Measurements from ENCODE around the gene ATOSB.
A peak's percentile ranks its signal among the peaks of the same experiment; 100 is the strongest.

The ATOSB gene, protein sequence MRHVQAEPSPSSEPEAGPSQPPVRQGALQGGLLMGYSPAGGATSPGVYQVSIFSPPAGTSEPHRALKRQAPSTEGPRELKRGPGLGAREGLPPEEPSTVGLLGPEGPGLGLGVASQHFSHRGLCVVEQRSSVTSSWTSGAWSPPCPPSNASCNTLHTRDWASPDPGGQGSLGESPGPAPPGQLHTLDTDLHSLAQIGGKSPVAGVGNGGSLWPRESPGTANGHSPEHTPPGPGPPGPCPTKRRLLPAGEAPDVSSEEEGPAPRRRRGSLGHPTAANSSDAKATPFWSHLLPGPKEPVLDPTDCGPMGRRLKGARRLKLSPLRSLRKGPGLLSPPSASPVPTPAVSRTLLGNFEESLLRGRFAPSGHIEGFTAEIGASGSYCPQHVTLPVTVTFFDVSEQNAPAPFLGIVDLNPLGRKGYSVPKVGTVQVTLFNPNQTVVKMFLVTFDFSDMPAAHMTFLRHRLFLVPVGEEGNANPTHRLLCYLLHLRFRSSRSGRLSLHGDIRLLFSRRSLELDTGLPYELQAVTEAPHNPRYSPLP

DNA sequence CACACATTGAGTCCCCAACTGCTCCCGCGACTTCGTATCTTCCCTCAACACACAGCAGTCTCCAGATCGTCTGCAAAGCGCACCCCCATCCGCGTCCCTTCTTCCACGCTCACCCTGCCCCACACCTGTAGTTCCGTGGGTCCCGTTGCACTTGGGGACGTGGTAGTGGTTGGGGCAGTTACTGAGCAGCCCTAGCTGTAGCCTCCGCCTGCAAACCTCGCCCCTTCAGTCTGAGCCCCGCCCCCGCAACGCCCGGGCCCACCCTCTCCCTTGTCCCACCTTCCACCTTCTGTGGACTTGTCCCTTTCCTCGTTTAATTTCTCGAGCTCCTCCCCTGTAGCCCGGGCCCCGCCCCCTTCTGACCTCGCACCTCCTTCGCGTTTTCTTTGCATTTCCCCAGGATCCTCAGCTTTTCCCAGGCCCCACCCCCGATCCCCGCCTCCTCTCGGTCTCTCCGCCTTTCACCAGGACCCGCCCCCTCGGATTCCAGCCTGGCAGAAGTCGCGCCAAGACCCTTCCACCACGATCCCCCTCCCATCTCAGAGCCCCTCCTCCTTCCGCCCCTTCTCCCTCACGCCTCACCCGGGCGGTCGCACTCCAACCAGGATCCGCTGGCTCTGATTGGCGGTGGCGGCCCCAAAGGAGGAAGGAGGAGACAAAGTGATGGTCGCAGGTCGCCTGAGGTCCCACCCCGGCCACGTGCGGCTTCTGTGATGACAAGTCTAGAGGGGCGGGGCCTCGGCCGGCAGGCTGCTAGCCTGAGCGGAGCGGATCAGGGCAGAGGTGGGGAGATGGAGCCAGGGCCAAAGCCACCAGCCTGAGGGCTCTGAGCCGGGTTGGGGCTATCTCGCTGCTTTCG, at the start of gene ATOSB:
ATOSB (minus strand) TSS at position 183 of the 859 bp plus-strand sequence. CDS start 7,588 bp downstream, outside the sequence.
- Histone ChIP-seq H3K27ac (ENCODE audit: low read depth, low read length) (peak within 1 kb of the TSS; percentile 85), H3K27me3 (ENCODE audit: control insufficient read depth, low read length) (no peaks in the 10 kb centered on the region), H3K4me3 (ENCODE audit: low read length) (peak within 1 kb of the TSS; percentile 94), H3K9me3 (ENCODE audit: control insufficient read depth, insufficient read depth, low read length) (no peaks in the 10 kb centered on the region), H3K4me1 (ENCODE audit: control insufficient read depth, low read length) (peaks cover 42% of the 10 kb centered on the region), H3K36me3 (ENCODE audit: control insufficient read depth, low read length) (no peaks in the 10 kb centered on the region), H3K9me2 (replicated peaks; ENCODE audit: control insufficient read depth, low read length) (no peaks in the 10 kb centered on the region), H3F3A (ENCODE audit: control insufficient read depth, insufficient read depth) (peaks cover 19% of the 10 kb centered on the region), H4K20me1 (ENCODE audit: control insufficient read depth, insufficient read depth, low read depth, low read length) (no peaks in the 10 kb centered on the region), H3K79me2 (ENCODE audit: control insufficient read depth, low read length) (no peaks in the 10 kb centered on the region), H3K4me2 (ENCODE audit: low read length) (peak within 1 kb of the TSS; percentile 97)
- TF ChIP-seq CTCF (IDR thresholded peaks at IDR 0.05; ENCODE audit: low read depth, low read length, poor library complexity, severe bottlenecking) (no peak), EZH2phosphoT487 (IDR thresholded peaks at IDR 0.05; ENCODE audit: borderline replicate concordance, low read length) (no peak)

DNA sequence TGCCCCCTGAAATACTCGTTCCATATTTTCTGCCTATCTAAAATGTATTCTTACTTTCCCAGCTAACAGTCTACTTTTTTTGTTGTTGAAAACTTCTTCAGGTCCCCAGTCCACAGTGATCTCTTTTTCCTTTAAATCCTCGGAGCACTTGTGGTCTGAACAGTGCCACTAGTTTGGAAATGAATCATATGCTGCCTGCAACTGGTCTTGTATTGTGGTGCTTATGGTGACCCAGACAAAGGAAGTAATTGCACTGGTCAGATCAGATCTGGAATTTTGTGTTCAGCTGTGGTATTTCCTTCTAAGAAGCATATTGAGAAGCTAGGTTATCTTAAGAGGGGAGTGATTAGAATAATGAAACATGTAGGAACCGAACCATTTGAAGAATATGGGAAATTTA, 49.0 kb upstream of the ATOSB start:
- Histone ChIP-seq H4K20me1 (ENCODE audit: control insufficient read depth, insufficient read depth, low read depth, low read length) (no peaks in the 10 kb centered on the region), H3F3A (ENCODE audit: control insufficient read depth, insufficient read depth) (no peaks in the 10 kb centered on the region), H3K4me2 (ENCODE audit: low read length) (no peak overlapping the region), H3K27me3 (ENCODE audit: control insufficient read depth, low read length) (no peaks in the 10 kb centered on the region), H3K9me3 (ENCODE audit: control insufficient read depth, insufficient read depth, low read length) (no peaks in the 10 kb centered on the region), H3K36me3 (ENCODE audit: control insufficient read depth, low read length) (no peaks in the 10 kb centered on the region), H3K79me2 (ENCODE audit: control insufficient read depth, low read length) (no peaks in the 10 kb centered on the region), H3K9me2 (replicated peaks; ENCODE audit: control insufficient read depth, low read length) (no peaks in the 10 kb centered on the region), H3K4me1 (ENCODE audit: control insufficient read depth, low read length) (peaks cover 1% of the 10 kb centered on the region), H3K4me3 (ENCODE audit: low read length) (no peak overlapping the region), H3K27ac (ENCODE audit: low read depth, low read length) (no peak overlapping the region)
- no peak for TF ChIP-seq CTCF (IDR thresholded peaks at IDR 0.05; ENCODE audit: low read depth, low read length, poor library complexity, severe bottlenecking)
- no peak for TF ChIP-seq EZH2phosphoT487 (IDR thresholded peaks at IDR 0.05; ENCODE audit: borderline replicate concordance, low read length)

GRCh38 chr9:35163413-35163812, 47.8 kb upstream of the ATOSB start:
- H3K27ac ChIP-seq (ENCODE audit: low read depth, low read length) = no peak overlapping the region
- no peaks in the 10 kb centered on the region for H4K20me1 ChIP-seq (ENCODE audit: control insufficient read depth, insufficient read depth, low read depth, low read length)
- H3K4me3 ChIP-seq (ENCODE audit: low read length) = no peak overlapping the region
- H3K27me3 ChIP-seq (ENCODE audit: control insufficient read depth, low read length) = no peaks in the 10 kb centered on the region
- H3K36me3 ChIP-seq (ENCODE audit: control insufficient read depth, low read length) = no peaks in the 10 kb centered on the region
- no peaks in the 10 kb centered on the region for H3K9me3 ChIP-seq (ENCODE audit: control insufficient read depth, insufficient read depth, low read length)
- no peaks in the 10 kb centered on the region for H3K9me2 ChIP-seq (replicated peaks; ENCODE audit: control insufficient read depth, low read length)
- no peaks in the 10 kb centered on the region for H3F3A ChIP-seq (ENCODE audit: control insufficient read depth, insufficient read depth)
- no peaks in the 10 kb centered on the region for H3K79me2 ChIP-seq (ENCODE audit: control insufficient read depth, low read length)
- H3K4me2 ChIP-seq (ENCODE audit: low read length) = no peak overlapping the region
- no peak for TF ChIP-seq CTCF (IDR thresholded peaks at IDR 0.05; ENCODE audit: low read depth, low read length, poor library complexity, severe bottlenecking)
- TF ChIP-seq EZH2phosphoT487 (IDR thresholded peaks at IDR 0.05; ENCODE audit: borderline replicate concordance, low read length) = no peak
- H3K4me1 ChIP-seq (ENCODE audit: control insufficient read depth, low read length) = peaks cover 13% of the 10 kb centered on the region
